ENCODE data around the gene CACNA1C. TPM values are rescaled to one million over a fixed set of nuclear protein-coding genes. Genes with fewer than 3 reads are reported as not detected.

CACNA1C gene
- total and polyA plus RNA-seq, 2 of the 4 experiments (the other 2 are of a cell fraction): 1.6 to 2.6 TPM

- Histone ChIP-seq H3K79me1 (ENCODE audit: low read depth in 1 of 2, low read length in 2 of 2) (no peaks in the 10 kb centered on the region; a peak in 1 of 4 replicates), H3K23ac (ENCODE audit: low read depth, low read length) (no peak overlapping the region), H4K5ac (ENCODE audit: low read depth, low read length) (no peak overlapping the region), H3K27ac (ENCODE audit: insufficient read depth, low read length) (no peak overlapping the region), H3K4ac (ENCODE audit: low read depth, low read length) (no peak overlapping the region), H2AK5ac (ENCODE audit: low read depth, low read length) (no peak overlapping the region), H3K9me3 (ENCODE audit: control insufficient read depth, insufficient read depth, low read length) (no peaks in the 10 kb centered on the region), H3K4me1 (ENCODE audit: control insufficient read depth, insufficient read depth, low read length) (no peaks in the 10 kb centered on the region), H4K91ac (ENCODE audit: insufficient read depth, low read depth, low read length) (no peak overlapping the region), H3K9me1 (ENCODE audit: insufficient read depth, low read length) (no peaks in the 10 kb centered on the region), H2BK5ac (ENCODE audit: low read depth, low read length, poor library complexity, severe bottlenecking) (no peak overlapping the region), H2BK20ac (ENCODE audit: low read depth, low read length) (no peak overlapping the region), H2AK9ac (replicated peaks; ENCODE audit: low read depth, low read length, poor library complexity) (no peak overlapping the region), H3K14ac (replicated peaks; ENCODE audit: low read depth, low read length) (no peak overlapping the region), H3K4me2 (ENCODE audit: low read depth, low read length) (no peak overlapping the region), H3K4me3 (ENCODE audit: insufficient read depth, low read depth, low read length) (no peak overlapping the region), H2BK120ac (ENCODE audit: low read depth, low read length) (no peak overlapping the region), H3K56ac (ENCODE audit: extremely low read depth, insufficient read depth, low read length) (no peak overlapping the region), H2AFZ (replicated peaks; ENCODE audit: low read length, poor library complexity) (no peak overlapping the region), H3K27me3 (ENCODE audit: control insufficient read depth, insufficient read depth, low read length) (peaks cover 2% of the 10 kb centered on the region; the same call in 1 of the 2 replicates), H4K8ac (ENCODE audit: low read depth in 2 of 2, low read length in 2 of 2) (no peak overlapping the region), H3K36me3 (ENCODE audit: control insufficient read depth, insufficient read depth, low read length) (no peaks in the 10 kb centered on the region), H3K9ac (ENCODE audit: low read depth, low read length) (no peak overlapping the region), H4K20me1 (ENCODE audit: insufficient read depth, low read length) (no peaks in the 10 kb centered on the region; the same call in 1 of the 2 replicates), H3K18ac (ENCODE audit: low read depth, low read length) (no peak overlapping the region), H2BK15ac (ENCODE audit: low read depth, low read length) (no peak overlapping the region)
- DNase-seq: no peak
- BruUV-seq (replicated peaks): no TSS peak
- dilution Hi-C loops (cut with HindIII; ENCODE audit: low sequenced_read_pairs, unreplicated experiment): no loop called here
- CTCF ChIA-PET: no interaction called here
- ATAC-seq (ENCODE audit: low read depth): no peak
- WGBS, 2 experiments (ENCODE audit: extremely low coverage in 2 of 2, insufficient read length in 1 of 2): 49% methylated on average over 5 of the region's 13 CpGs; no CpG with 5 or more reads in 1 of the 2 experiments
- intact Hi-C loops (cut with micrococcal nuclease): no loop called here
- no peak for TF ChIP-seq FOS (IDR thresholded peaks at IDR 0.05; ENCODE audit: low read depth, low read length)
- no peak for TF ChIP-seq BHLHE40 (IDR thresholded peaks at IDR 0.05; ENCODE audit: low read depth, low read length)
- no peak for TF ChIP-seq RAD21 (IDR thresholded peaks at IDR 0.05; ENCODE audit: low read length)
- no peak for TF ChIP-seq MXI1 (IDR thresholded peaks at IDR 0.05; ENCODE audit: borderline replicate concordance, low read depth, low read length)
- TF ChIP-seq CTCF (conservative IDR thresholded peaks at IDR 0.05; ENCODE audit: low read depth, low read length): no peak
- no peak for TF ChIP-seq POLR2A (IDR thresholded peaks at IDR 0.05; ENCODE audit: low read depth, low read length)
- no peak for TF ChIP-seq CHD1 (IDR thresholded peaks at IDR 0.05; ENCODE audit: low read depth, low read length)
- TF ChIP-seq SMC3 (IDR thresholded peaks at IDR 0.05; ENCODE audit: low read depth, low read length): no peak
- in situ Hi-C loops (cut with MboI; ENCODE audit: low sequenced_read_pairs): no loop called here
- POLR2A ChIA-PET (ENCODE audit: unreplicated experiment): no interaction called here
These were observed 361.4 kb downstream of the CACNA1C start for GRCh38 chr12:2413999-2414792.

Measured in IMR-90 (cell line).